Keratinocyte (primary cell): ENCODE measurements around the gene ST8SIA1. TPM values are rescaled to one million over a fixed set of nuclear protein-coding genes. Genes with fewer than 3 reads are reported as not detected.

Experiments used
- DNase-seq: peaks from one replicate; pipeline ENCODE4 v3.0.0-alpha.2; 2011; ENCODE audit warnings: low read depth, missing footprints, low spot score
- FAIRE-seq: peaks from 2 replicates; lab custom pipeline; 2011; peaks lifted over from hg19 to GRCh38; lab: Jason Lieb, UNC
- H2AFZ ChIP-seq: 2 replicates; pipeline ENCODE4 v1.6.0; 2012; ENCODE audit warnings: low read length, control low read depth, inconsistent platforms; ENCODE audit not compliant: control insufficient read depth
- H3K27ac ChIP-seq: 2 replicates; pipeline ENCODE4 v1.5.1; 2011; ENCODE audit warnings: low read length; ENCODE audit not compliant: control insufficient read depth, insufficient read depth
- H3K27me3 ChIP-seq: 3 replicates; pipeline ENCODE4 v1.6.0; 2011; ENCODE audit warnings: low read length; ENCODE audit not compliant: control insufficient read depth, insufficient read depth; ENCODE audit errors: extremely low read depth
- H3K36me3 ChIP-seq, 2 experiments: 2 replicates in 1 of 2; 3 replicates in 1 of 2; pipeline ENCODE4 v1.5.1; 2011; ENCODE audit warnings: low read length in 2 of 2, mild to moderate bottlenecking in 1 of 2; ENCODE audit not compliant: control insufficient read depth in 2 of 2, insufficient read depth in 2 of 2; ENCODE audit errors: extremely low read depth in 1 of 2
- H3K4me1 ChIP-seq: 3 replicates; pipeline ENCODE4 v1.5.1; 2011; ENCODE audit warnings: low read length; ENCODE audit not compliant: control insufficient read depth, insufficient read depth; ENCODE audit errors: extremely low read depth
- H3K4me2 ChIP-seq: 3 replicates; pipeline ENCODE4 v1.6.0; 2011; ENCODE audit warnings: low read depth, low read length; ENCODE audit not compliant: control insufficient read depth, insufficient read depth; ENCODE audit errors: extremely low read depth
- H3K4me3 ChIP-seq, 3 experiments: fragments of 200-600 bp in 1 of 3; sonication (generic) in 1 of 3; 2 replicates in 2 of 3; 3 replicates in 1 of 3; pipeline ENCODE4 v1.5.1; 2011 to 2016; ENCODE audit warnings: low read length in 3 of 3, mild to moderate bottlenecking in 3 of 3, control low read depth in 2 of 3, inconsistent platforms in 1 of 3, low read depth in 1 of 3, mixed read lengths in 1 of 3, mixed run types in 1 of 3, moderate library complexity in 1 of 3; ENCODE audit not compliant: control insufficient read depth in 2 of 3, insufficient read depth in 2 of 3; ENCODE audit errors: extremely low read depth in 1 of 3
- H3K79me2 ChIP-seq: 2 replicates; pipeline ENCODE4 v1.6.0; 2012; ENCODE audit warnings: low read length; ENCODE audit not compliant: control insufficient read depth, insufficient read depth
- H3K9ac ChIP-seq: 3 replicates; pipeline ENCODE4 v1.6.0; 2011; ENCODE audit warnings: low read length; ENCODE audit not compliant: control insufficient read depth, insufficient read depth; ENCODE audit errors: extremely low read depth
- H3K9me1 ChIP-seq: 3 replicates; pipeline ENCODE4 v1.6.0; 2011; ENCODE audit warnings: low read length; ENCODE audit not compliant: control insufficient read depth, insufficient read depth; ENCODE audit errors: extremely low read depth
- H3K9me3 ChIP-seq: 2 replicates; pipeline ENCODE4 v1.5.1; 2012; ENCODE audit warnings: low read depth, low read length; ENCODE audit not compliant: control insufficient read depth
- H4K20me1 ChIP-seq: 3 replicates; pipeline ENCODE4 v1.6.0; 2011; ENCODE audit warnings: low read length; ENCODE audit not compliant: control insufficient read depth, insufficient read depth; ENCODE audit errors: extremely low read depth
- EZH2 ChIP-seq: IDR thresholded peaks from one replicate; pipeline ENCODE4 v1.6.1; 2012; ENCODE audit warnings: inconsistent platforms, mild to moderate bottlenecking, low read length, moderate library complexity
- dilution Hi-C: fragments of 300-500 bp; cut with MboI; formaldehyde crosslinking; loops from one replicate; pipeline ENCODE4 v1.7.0; 2020; ENCODE audit warnings: low sequenced_read_pairs; ENCODE audit not compliant: extremely low pct_ligation_motif_present
- polyA plus RNA-seq, 5 experiments: library from polyadenylated mRNA; depleted of rRNA in 3 of 5; stranded (reverse) in 3 of 5; stranded (forward) in 1 of 5; unstranded in 1 of 5; fragments of >200 nt; gene quantifications; 1 replicate in 1 of 5; 2 replicates in 3 of 5; 3 replicates in 1 of 5; pipeline versions ENCODE4 v1.2.1 to v1.2.3, GENCODE V29; 2011 to 2012; ENCODE audit warnings: missing spikeins in 2 of 5, low read depth in 1 of 5, low replicate concordance in 1 of 5
- TF ChIP-seq, protein P1 (sequence below), 3 experiments: IDR thresholded peaks in 1 of 3; conservative IDR thresholded peaks in 1 of 3; optimal IDR thresholded peaks in 1 of 3; 2 replicates in 2 of 3; 3 replicates in 1 of 3; pipeline versions ENCODE3 to v1.5.1; 2011; ENCODE audit warnings: low read length in 3 of 3, mild to moderate bottlenecking in 3 of 3, moderate library complexity in 2 of 3, control low read depth in 1 of 3, inconsistent platforms in 1 of 3; ENCODE audit not compliant: insufficient read depth in 2 of 3; ENCODE audit errors: extremely low read depth in 1 of 3

Gene ST8SIA1
- polyA plus RNA-seq, 1 donor (not counting 4 experiments of a cell fraction or from before 2014, with no cell fraction given) = 0.50 TPM

DNA sequence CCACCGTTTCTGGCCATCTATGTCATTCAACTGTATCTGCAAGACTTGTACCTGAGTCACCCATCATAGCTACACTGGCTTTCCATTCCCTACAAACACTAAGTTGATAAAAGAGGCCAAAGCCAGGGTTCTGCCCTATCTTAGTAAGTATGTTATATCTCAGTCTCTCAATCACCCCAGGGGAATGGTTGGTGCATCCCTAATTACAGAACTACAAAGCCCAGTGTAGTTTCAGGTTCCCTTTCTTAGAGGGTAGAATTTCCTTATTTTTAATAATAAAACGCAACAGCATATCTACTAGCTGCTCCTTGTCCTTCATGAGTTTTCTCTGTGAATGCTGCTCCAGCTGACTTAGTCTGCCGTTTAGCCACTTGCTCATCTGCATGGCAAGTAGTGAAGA, 57.6 kb downstream of the ST8SIA1 start:
- FAIRE-seq = no peak

DNA sequence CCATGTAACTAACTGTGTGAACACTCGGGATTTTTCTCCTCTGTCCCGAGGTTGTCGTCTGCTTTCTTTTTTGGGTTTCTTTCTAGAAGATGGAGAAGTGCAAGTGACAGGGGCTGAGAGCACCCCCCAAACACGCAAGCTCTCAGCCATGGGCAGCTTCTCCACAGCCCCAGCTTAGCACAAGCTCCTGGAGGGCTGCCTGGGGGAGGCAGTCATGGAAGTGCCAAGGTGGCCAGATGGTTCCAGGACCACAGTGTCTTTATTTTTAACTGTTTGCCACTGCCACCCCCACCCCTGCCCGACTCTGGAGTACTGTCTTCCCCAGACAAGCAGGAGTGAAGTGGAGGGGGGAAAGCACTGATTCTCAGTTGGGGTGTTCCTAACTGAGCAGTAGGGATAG, 58.2 kb downstream of the ST8SIA1 start:
- TF ChIP-seq, protein P1, sequence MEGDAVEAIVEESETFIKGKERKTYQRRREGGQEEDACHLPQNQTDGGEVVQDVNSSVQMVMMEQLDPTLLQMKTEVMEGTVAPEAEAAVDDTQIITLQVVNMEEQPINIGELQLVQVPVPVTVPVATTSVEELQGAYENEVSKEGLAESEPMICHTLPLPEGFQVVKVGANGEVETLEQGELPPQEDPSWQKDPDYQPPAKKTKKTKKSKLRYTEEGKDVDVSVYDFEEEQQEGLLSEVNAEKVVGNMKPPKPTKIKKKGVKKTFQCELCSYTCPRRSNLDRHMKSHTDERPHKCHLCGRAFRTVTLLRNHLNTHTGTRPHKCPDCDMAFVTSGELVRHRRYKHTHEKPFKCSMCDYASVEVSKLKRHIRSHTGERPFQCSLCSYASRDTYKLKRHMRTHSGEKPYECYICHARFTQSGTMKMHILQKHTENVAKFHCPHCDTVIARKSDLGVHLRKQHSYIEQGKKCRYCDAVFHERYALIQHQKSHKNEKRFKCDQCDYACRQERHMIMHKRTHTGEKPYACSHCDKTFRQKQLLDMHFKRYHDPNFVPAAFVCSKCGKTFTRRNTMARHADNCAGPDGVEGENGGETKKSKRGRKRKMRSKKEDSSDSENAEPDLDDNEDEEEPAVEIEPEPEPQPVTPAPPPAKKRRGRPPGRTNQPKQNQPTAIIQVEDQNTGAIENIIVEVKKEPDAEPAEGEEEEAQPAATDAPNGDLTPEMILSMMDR (optimal IDR thresholded peaks at IDR 0.05 in 1 of 3, IDR thresholded peaks at IDR 0.05 in 1 of 3, conservative IDR thresholded peaks at IDR 0.05 in 1 of 3; ENCODE audit: extremely low read depth in 1 of 3, insufficient read depth in 2 of 3, low read length in 3 of 3) = no peak
- no peak for TF ChIP-seq EZH2
- FAIRE-seq = no peak

More for the DNA sequence above, 57.6 kb downstream of the ST8SIA1 start:
- H2AFZ ChIP-seq = no peak overlapping the region
- TF ChIP-seq, protein P1 (optimal IDR thresholded peaks at IDR 0.05 in 1 of 3, IDR thresholded peaks at IDR 0.05 in 1 of 3, conservative IDR thresholded peaks at IDR 0.05 in 1 of 3; ENCODE audit: extremely low read depth in 1 of 3, insufficient read depth in 2 of 3, low read length in 3 of 3) = no peak
- no peak for TF ChIP-seq EZH2
- dilution Hi-C loops = no loop called here
- H3K9me1 ChIP-seq = no peaks in the 10 kb centered on the region
- no peaks in the 10 kb centered on the region for H4K20me1 ChIP-seq
- H3K4me1 ChIP-seq = peaks cover 38% of the 10 kb centered on the region
- no peak overlapping the region for H3K4me2 ChIP-seq
- no peak overlapping the region for H3K9ac ChIP-seq
- no peak overlapping the region for H3K27ac ChIP-seq
- no peaks in the 10 kb centered on the region for H3K27me3 ChIP-seq
- no peak overlapping the region for H3K4me3 ChIP-seq
- DNase-seq = no peak
- H3K79me2 ChIP-seq = no peaks in the 10 kb centered on the region
- H3K36me3 ChIP-seq = no peaks in the 10 kb centered on the region
- no peaks in the 10 kb centered on the region for H3K9me3 ChIP-seq

More for the DNA sequence above, 58.2 kb downstream of the ST8SIA1 start:
- H2AFZ ChIP-seq = peak overlapping the region; percentile 68
- peak overlapping the region; percentile 88 for H3K4me2 ChIP-seq
- H3K27ac ChIP-seq = peak overlapping the region; percentile 81
- dilution Hi-C loops = no loop called here
- no peaks in the 10 kb centered on the region for H3K9me1 ChIP-seq
- DNase-seq = no peak
- H4K20me1 ChIP-seq = no peaks in the 10 kb centered on the region
- H3K79me2 ChIP-seq = no peaks in the 10 kb centered on the region
- H3K4me1 ChIP-seq = peaks cover 38% of the 10 kb centered on the region
- peak overlapping the region; percentile 62 for H3K9ac ChIP-seq
- H3K27me3 ChIP-seq = no peaks in the 10 kb centered on the region
- no peaks in the 10 kb centered on the region for H3K9me3 ChIP-seq
- no peaks in the 10 kb centered on the region for H3K36me3 ChIP-seq
- peak overlapping the region in 2 of 3 experiments; percentile 21 to 41 for H3K4me3 ChIP-seq
